Right cardiac atrium (tissue), 5 donors: ENCODE results near the gene ATAD3A. TPM values are rescaled to one million over a fixed set of nuclear protein-coding genes. Genes with fewer than 3 reads are reported as not detected.

Experiments used
- ATAC-seq, 2 donors: fragments of 200-7000 bp; cut with Tn5 transposase; one replicate each; pipeline versions ENCODE4 v1.8.0 to v1.9.1; 2020; ENCODE audit warnings: moderate library complexity in 2 of 2, mild to moderate bottlenecking in 1 of 2
- DNase-seq, 3 donors: peaks; one replicate each; pipeline ENCODE4 v3.0.0-alpha.2; 2020
- H3K27ac ChIP-seq: one replicate; pipeline ENCODE4 v1.5.1; 2013; ENCODE audit warnings: mild to moderate bottlenecking, low read length, control low read depth, moderate library complexity
- H3K27me3 ChIP-seq: one replicate; pipeline ENCODE4 v1.6.1; 2013; ENCODE audit not compliant: control insufficient read depth, insufficient read depth
- H3K4me1 ChIP-seq: one replicate; pipeline ENCODE4 v1.6.1; 2013; ENCODE audit warnings: low read length; ENCODE audit not compliant: control insufficient read depth, insufficient read depth
- H3K4me3 ChIP-seq: one replicate; pipeline ENCODE4 v1.5.1; 2013; ENCODE audit warnings: low read length, control low read depth
- H3K9me3 ChIP-seq: one replicate; pipeline ENCODE4 v1.6.1; 2013; ENCODE audit warnings: low read length; ENCODE audit not compliant: control insufficient read depth
- WGBS: extraction: QIAGEN DNeasy Blood & Tissue Kit; methylation state at CpG from one replicate; pipeline ENCODE4 v1.1.7; 2013; 5-methylcytosine and 5-hydroxymethylcytosine counted together
- intact Hi-C, 4 donors: fragments of 100-400 bp; cut with DNase I; formaldehyde crosslinking; loops; one replicate each; pipeline versions ENCODE4 v1.11.0 to v1.14.0; 2022 to 2023
- polyA plus RNA-seq: library from polyadenylated mRNA; stranded (reverse); fragments of 200-250 nt; gene quantifications from one replicate; pipeline ENCODE4 v1.2.3, GENCODE V29; 2013
- total RNA-seq, 4 donors: library from RNA; stranded (reverse); fragmentation: NEBNext Ultra II Directional; extraction: Animal tissue kit (Norgen Biotek cat#: 25700); gene quantifications; one replicate each; pipeline ENCODE4 v1.2.1, GENCODE V29; 2021
- donor health status: healthy with polysubstance abuse.
- donor health status: DM: no; HTN: yes; CAD: no.
- donor health status: DM: no; HTN: no; CAD: no.
- donor health status: DM: no; HTN: yes; CAD: no; lungs with severe emphysema.
- donor health status: DM: yes; HTN: yes; CAD: no.

Gene ATAD3A
- total and polyA plus RNA-seq, 5 donors = 13.6 to 20.1 (median 16.0) TPM

DNA sequence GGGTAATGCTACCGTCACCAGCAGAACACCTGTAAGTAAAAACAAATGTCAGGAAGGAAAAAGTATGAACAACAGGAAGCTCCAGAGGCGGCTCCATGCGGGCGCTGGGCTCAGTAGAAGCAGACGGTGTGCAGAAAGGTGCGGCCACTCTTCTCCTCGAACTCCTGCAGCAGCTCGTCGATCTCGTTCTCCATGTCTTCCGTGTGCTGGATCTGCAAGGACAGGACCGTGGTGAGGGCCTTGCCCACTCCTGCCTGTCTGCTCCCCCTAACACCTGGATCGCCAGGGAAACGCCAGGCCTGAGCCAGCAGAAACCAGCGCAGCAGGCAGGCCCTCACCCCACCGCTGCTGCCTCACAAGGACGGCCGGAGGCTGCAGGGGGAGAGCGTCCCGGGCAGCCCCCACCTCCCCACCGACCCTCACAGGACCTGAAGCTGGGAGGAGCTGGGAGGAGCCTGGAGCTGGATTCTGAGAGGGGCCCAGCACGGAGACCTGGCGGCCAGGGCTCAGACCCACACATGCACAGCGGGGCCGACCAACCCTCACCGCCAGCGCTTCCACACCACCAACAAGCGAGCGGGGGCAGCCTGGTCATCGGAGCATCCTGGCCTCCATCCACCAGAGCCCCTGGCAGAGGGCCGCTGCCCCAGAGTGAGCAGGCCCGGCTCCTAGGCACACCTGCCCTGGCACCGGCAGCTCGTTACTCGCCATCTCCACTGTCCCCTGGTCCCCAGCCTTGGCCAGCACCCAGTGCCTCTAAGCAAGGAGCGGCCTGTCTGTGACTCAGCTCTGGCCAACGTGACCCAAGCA, 30.2 kb downstream of the ATAD3A start:
- WGBS = 85% methylated on average over 37 of the region's 37 CpGs
- H3K9me3 ChIP-seq = no peaks in the 10 kb centered on the region
- intact Hi-C loops = no loop called here
- ATAC-seq (no peak), DNase-seq (peak in 1 of 3 donors; percentile 64)
- H3K27ac ChIP-seq = no peak overlapping the region
- no peak overlapping the region for H3K4me3 ChIP-seq
- H3K4me1 ChIP-seq = peaks cover 5% of the 10 kb centered on the region
- no peaks in the 10 kb centered on the region for H3K27me3 ChIP-seq

- Histone ChIP-seq H3K27me3 (no peaks in the 10 kb centered on the region), H3K4me1 (peaks cover 5% of the 10 kb centered on the region), H3K4me3 (no peak overlapping the region), H3K9me3 (no peaks in the 10 kb centered on the region), H3K27ac (peak overlapping the region; percentile 7)
- intact Hi-C loops = no loop called here
- peak in 1 of 2 donors; percentile 0 for ATAC-seq
- 83% methylated on average over 45 of the region's 45 CpGs for WGBS
- peak in 1 of 3 donors; percentile 64 for DNase-seq
Observed at GRCh38 chr1:1542766-1543705, 31.1 kb downstream of the ATAD3A start.

GRCh38 chr1:1543706-1544099, 31.7 kb downstream of the ATAD3A start:
- H3K4me3 ChIP-seq = no peak overlapping the region
- intact Hi-C loops = no loop called here
- H3K27me3 ChIP-seq = no peaks in the 10 kb centered on the region
- peak overlapping the region; percentile 9 for H3K27ac ChIP-seq
- peak; percentile 76 to 92 (median 90) for DNase-seq
- peak; percentile 58 to 66 for ATAC-seq
- H3K4me1 ChIP-seq = peaks cover 5% of the 10 kb centered on the region
- H3K9me3 ChIP-seq = no peaks in the 10 kb centered on the region
- 66% methylated on average over 19 of the region's 19 CpGs for WGBS

DNA sequence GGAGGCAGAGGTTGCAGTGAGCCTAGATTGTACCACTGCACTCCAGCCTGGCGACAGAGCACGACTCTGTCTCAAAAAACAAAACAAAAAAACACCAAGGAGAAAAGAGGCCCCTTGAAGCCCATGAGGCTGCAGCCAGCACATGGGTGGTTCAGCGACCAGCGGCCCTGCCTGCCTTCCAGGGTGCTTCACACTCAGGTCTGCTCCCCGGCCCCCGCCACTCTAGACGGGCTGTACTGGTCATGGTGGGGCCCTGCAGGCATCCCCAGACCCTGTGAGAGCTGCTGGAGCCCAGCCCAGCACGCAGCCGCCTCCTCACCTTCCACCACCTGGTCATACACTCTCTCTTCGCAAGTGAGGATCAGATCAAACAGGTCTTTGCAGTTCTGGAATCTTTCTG, 32.6 kb downstream of the ATAD3A start:
- DNase-seq = no peak
- Histone ChIP-seq H3K4me1 (peaks cover 3% of the 10 kb centered on the region), H3K27me3 (no peaks in the 10 kb centered on the region), H3K27ac (no peak overlapping the region), H3K9me3 (no peaks in the 10 kb centered on the region), H3K4me3 (no peak overlapping the region)
- ATAC-seq = no peak
- 88% methylated on average over 10 of the region's 10 CpGs for WGBS
- intact Hi-C loops = no loop called here

DNA sequence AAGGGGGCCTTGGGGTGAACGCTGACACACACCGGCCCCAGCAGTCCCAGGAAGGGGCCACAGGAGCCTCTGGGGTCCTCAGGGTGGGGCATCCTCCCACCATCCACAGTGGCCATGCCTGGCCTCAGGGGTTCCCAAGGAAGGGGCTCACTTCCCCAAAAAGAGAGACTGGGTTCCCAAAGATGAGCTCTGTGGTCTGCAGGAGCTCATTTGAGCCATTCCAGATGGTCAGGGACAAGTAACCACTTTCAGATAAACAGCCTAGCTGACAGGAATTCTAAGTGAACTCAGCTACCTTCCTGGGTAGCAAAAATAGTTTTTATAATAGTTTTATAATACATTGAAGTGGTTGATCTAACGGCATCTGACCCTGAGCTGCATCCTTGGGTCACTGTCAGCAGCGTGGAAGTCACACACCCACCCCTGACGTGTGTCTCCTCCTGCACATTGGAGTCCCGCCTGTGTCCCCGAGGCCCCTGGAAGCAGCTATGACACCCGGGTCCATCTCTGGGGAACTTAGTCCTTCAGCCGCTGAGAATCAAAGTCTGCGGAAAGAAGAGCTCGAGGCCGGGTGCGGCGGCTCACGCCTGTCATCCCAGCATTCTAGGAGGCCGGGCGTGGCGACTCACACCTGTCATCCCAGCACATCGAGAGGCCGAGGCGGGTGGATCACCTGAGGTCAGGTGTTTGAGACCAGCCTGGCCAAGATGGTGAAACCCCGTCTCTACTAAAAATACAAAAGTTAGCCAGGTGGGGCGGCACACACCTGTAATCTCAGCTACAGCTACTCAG, 34.2 kb downstream of the ATAD3A start:
- WGBS = 88% methylated on average over 23 of the region's 23 CpGs

DNA sequence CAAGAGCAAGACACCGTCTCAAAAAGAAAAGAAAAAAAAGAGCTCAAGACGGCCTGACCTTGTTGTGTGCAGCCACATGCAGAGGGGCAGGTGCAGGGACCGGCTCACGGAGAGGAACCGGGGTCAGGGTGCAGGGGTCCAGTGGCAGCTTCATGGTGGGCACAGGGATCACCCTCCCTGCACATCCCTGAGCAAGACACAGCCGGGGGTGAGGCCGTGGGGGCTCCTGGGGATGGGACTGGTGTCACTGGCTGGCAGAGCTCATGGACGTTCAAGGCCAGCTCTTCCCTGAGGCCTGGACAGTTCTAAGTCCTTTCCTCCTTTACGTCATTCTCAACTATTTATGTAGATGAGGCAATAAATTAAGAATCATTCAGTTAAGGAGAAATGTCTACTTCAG, 35.0 kb downstream of the ATAD3A start:
- H3K27ac ChIP-seq = no peak overlapping the region
- no peaks in the 10 kb centered on the region for H3K9me3 ChIP-seq
- H3K4me3 ChIP-seq = no peak overlapping the region
- intact Hi-C loops = no loop called here
- no peak for DNase-seq
- ATAC-seq = no peak
- 85% methylated on average over 9 of the region's 9 CpGs for WGBS
- H3K4me1 ChIP-seq = peaks cover 3% of the 10 kb centered on the region
- no peaks in the 10 kb centered on the region for H3K27me3 ChIP-seq

More for the DNA sequence above, 34.2 kb downstream of the ATAD3A start:
- DNase-seq (no peak), ATAC-seq (no peak)
- Histone ChIP-seq H3K27ac (no peak overlapping the region), H3K4me1 (peaks cover 3% of the 10 kb centered on the region), H3K4me3 (no peak overlapping the region), H3K9me3 (no peaks in the 10 kb centered on the region), H3K27me3 (no peaks in the 10 kb centered on the region)
- intact Hi-C loops = no loop called here

GRCh38 chr1:1547476-1547875, 35.5 kb downstream of the ATAD3A start:
- intact Hi-C loops = no loop called here
- ATAC-seq = no peak
- DNase-seq = no peak
- Histone ChIP-seq H3K27me3 (no peaks in the 10 kb centered on the region), H3K4me1 (peaks cover 3% of the 10 kb centered on the region), H3K4me3 (no peak overlapping the region), H3K9me3 (no peaks in the 10 kb centered on the region), H3K27ac (no peak overlapping the region)
- WGBS = 91% methylated on average over 19 of the region's 19 CpGs

GRCh38 chr1:1548591-1548990, 36.6 kb downstream of the ATAD3A start:
- DNase-seq = peak in 1 of 3 donors; percentile 54
- Histone ChIP-seq H3K27me3 (no peaks in the 10 kb centered on the region), H3K9me3 (no peaks in the 10 kb centered on the region), H3K4me1 (peaks cover 3% of the 10 kb centered on the region), H3K27ac (no peak overlapping the region), H3K4me3 (no peak overlapping the region)
- intact Hi-C loops = loop anchor here in 1 of 4 donors (2.0 kb wide), 1 partner anchor 22 kb away; no protein-coding TSS in a partner anchor
- 74% methylated on average over 14 of the region's 14 CpGs for WGBS
- ATAC-seq = no peak

DNA sequence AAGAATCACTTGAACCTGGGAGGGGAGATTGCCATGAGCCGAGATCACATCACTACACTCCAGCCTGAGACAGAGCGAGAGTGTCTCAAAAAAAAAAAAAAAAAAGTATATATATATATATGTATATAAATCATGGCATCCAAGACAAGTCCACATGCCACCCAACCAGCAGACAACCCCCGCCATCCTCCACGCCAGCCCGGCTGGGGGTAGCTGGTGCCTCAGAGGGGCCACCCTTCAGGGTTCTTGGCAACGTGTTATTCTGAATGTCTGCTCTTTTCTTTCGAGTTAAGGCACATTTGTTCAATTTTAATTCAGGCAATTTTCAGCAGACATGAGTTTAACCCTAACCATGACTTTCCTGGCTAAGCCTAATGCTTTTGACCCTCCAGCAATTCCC, 38.1 kb downstream of the ATAD3A start:
- Histone ChIP-seq H3K9me3 (no peaks in the 10 kb centered on the region), H3K27ac (no peak overlapping the region), H3K4me3 (no peak overlapping the region), H3K4me1 (peaks cover 3% of the 10 kb centered on the region), H3K27me3 (no peaks in the 10 kb centered on the region)
- WGBS = 75% methylated on average over 7 of the region's 7 CpGs
- DNase-seq (no peak), ATAC-seq (no peak)
- intact Hi-C loops = no loop called here

- intact Hi-C loops = no loop called here
- DNase-seq = peak in 1 of 3 donors; percentile 62
- peak; percentile 12 to 17 for ATAC-seq
- H3K9me3 ChIP-seq = no peaks in the 10 kb centered on the region
- no peaks in the 10 kb centered on the region for H3K27me3 ChIP-seq
- no peak overlapping the region for H3K4me3 ChIP-seq
- peaks cover 3% of the 10 kb centered on the region for H3K4me1 ChIP-seq
- no peak overlapping the region for H3K27ac ChIP-seq
- 56% methylated on average over 15 of the region's 15 CpGs for WGBS
Observed at GRCh38 chr1:1550591-1551432, 38.9 kb downstream of the ATAD3A start.
